GM19193 (cell line): Measurements from ENCODE around the gene ITCH.

Experiments used
- POLR2A ChIP-seq: IDR thresholded peaks from 4 replicates; pipeline ENCODE4 v1.6.1; 2011; ENCODE audit not compliant: insufficient read depth, insufficient read length; ENCODE audit errors: extremely low read depth

The ITCH gene

DNA sequence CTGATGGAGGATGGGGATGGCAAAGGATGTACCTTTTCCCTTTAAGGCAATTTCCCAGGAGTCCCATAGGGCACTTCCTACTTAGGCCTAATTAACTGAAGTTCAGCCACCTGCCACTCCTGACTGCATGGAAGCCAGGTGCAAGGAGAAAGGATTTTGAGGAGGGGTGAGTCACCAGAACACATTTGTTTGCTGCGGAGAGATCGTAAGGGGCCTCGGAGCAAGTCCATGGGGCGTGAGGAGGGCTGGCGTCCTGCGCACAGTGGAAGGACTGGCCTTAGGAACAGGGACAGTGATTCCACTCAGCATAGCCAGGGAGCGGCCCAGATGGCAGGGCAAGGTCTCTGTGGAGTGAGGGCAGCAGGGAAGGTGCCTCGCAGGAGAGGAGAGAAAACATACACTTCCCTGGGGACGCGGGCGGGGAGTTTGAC, 183.7 kb downstream of the ITCH start:
- TF ChIP-seq POLR2A = no peak

DNA sequence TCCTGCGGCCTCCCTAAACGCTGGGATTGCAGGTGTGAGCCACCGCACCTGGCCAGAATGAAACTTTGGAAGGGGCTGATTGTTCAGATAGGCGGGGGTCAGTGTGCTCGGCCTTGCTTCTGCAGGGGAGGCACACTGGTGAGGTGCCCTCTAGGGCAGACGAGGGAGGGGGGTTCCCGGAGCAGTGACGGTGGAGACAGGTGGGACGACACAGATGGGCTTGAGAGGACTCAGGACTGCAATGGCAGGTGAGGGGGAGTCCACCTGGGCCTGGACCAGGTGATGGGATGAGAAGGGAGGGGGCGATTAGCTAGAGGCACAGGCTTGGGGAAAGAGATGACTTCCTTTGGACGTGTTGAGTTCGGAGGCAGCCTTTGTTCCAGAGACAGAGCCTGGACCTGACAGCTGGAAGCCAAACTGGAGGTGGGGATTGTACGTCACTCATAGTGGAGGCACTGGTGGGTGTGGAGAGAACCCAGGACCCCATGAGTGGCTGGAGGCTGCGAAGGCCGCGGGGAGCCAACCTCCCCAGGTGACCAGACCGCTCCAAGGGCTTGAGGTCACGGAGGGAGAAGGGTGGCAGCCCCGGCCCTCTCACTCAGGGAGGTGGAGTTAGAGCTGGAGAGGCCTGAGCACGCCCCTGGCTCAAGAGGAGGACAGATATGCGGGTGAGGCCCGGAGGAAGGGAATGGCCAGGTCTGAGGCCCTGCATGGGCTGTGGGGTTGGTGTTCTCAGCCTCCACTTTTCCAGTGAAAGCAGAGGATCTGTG, 185.0 kb downstream of the ITCH start:
- TF ChIP-seq POLR2A = no peak

DNA sequence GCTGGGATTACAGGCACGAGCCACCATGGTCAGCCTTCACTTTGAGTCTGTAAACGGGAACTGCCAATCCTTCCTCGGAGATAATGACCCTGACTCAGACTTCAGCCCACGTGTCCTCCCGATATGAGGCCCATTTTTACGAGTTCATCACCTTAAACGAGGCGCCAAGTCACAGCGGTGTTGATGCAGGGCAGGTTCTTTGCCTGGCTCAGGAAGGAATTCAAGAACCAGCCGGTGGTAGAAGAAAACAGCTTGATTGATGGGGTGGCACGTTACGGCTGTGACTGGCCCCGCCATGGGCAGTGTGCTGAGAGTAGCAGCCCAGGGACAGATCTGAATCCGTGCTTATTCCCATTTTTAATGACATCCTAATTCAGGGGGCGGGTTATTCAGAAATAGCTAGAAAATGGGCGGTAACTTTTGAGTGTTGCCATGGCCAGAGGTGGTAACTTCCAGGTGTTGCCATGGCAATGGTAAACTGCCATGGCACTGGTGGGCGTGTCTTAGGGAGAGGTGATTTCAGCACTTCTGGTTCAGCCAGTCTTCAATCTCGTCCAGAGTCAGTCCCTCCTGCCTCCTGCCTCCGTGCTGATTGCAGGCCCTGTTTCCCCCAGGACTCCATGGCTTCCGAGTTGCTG, 186.3 kb downstream of the ITCH start:
- no peak for TF ChIP-seq POLR2A

DNA sequence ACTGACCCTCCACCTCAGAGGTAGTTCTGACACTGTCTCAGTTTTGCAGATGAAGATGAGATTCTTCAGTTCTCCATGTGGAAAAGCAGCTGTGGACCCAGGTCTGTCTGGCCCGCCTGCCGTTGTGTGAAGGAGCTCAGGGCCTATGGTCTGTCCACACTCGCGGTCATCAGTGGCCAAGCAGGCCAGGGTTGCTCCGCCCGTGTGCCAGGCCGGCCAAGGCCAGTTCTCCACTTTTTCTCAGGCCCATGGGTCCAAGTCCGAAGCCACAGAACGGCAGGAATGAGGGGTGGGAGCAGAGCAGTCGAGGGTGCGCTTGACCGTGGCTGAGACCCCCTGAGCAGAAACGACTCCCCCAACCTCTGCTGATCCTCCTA, 186.8 kb downstream of the ITCH start:
- no peak for TF ChIP-seq POLR2A

DNA sequence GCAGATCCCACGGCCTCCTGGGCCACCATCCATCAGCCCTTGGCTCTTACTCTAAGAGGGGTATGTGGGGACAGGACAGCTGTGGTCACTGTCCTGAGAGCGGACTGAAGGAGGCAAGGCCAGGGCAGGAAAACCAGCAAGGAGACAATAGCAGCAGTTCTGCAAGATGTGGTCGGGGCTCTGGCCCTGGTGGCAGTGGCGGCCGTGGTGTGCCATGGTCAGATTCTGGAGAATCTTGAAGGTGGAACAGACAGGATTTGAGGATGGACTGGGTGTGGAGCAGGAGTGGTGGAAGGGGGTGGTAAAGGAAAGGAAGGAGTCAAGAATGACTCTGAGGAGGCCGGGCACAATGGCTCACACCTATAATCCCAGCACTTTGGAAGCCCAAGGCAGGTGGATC, 189.5 kb downstream of the ITCH start:
- no peak for TF ChIP-seq POLR2A

DNA sequence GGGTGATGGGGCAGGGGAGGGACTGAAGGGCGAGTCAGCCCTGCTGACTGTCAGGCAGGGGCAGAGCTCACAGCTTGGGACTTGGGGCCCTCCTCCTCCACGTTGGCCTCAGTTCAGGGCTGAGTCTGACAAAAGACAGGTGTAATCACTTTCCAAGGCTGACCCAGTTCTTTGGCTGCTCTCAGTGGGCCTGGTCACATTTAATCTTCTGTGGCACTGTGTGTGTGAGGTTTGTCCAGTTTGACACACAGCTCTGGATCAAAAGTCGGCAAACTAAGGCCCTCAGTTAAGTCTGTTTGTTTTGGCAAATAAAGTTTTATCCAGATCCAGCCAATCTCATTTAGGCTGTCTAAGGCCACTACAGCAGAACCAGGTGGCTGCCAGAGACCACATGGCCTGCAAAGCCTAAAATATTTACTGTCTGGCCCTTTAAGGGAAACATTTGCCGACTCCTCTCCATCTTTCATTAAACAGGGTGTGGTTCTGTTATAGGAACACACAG, 190.3 kb downstream of the ITCH start:
- no peak for TF ChIP-seq POLR2A

DNA sequence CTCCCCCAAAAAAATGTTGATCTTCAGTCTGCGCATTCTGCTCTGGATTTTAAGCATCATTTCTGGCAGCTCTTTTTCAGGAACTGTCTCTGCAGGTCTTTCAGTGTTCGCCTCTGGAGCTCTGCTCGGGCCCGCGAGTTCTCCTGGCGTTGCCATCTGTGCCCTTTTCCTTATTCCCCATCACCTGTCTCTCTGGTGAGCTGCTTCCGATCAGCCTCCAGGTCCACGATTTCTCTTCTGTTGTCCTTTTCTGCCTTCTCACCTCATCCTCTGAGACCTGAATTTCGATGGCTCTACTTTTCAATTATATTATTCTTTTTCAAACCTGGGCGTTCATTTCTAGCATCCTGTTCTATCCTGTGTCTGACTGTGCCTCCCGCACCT, 194.9 kb downstream of the ITCH start:
- no peak for TF ChIP-seq POLR2A

DNA sequence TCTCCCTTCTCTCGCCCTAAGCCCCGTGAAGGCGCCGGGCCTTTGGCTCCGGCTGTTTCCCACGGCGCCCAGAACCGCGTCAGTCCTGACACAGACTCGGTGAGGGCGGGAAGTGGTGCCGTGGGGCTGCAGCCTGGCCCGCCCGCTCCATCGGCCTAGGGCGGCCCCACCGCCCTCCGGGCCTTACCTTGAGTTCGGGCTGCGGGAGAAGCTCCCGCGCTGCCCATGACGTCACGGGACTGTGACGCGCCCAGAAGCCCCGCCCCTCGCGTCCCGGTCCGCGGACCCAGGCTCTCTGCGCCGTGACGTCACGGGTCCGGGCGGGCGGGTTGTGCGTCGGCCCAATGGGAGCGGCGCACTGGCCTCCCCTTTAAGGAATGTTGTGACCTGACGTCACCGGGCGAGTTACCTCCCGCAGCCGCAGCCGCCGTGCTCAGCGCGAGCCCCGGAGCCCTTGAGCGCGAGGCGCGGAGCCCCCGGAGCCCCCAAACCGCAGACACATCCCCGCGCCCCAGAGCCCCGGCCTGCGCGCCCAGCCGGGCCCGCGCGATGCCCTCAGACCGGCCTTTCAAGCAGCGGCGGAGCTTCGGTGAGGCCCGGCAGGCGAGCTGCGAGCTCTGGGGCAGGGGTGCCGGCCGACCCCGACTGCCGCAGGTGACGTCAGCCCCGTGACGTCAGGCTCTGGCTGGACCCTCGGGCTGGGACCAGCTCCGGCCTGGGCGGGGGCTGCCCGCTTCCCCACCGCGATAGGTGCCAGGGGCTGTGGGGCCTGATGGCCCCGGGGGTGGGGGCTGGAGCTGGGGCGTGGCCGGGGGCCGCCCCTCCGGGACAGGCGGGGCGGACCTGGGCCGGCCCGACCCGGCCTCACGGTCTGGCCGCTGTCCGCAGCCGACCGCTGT, 195.5 kb downstream of the ITCH start, which contains the start of gene MAP1LC3A:
Gene MAP1LC3A (plus strand): TSS at position 399 of the 899 bp plus-strand sequence. CDS start 151 bp downstream, at position 550.
- TF ChIP-seq POLR2A = no peak

DNA sequence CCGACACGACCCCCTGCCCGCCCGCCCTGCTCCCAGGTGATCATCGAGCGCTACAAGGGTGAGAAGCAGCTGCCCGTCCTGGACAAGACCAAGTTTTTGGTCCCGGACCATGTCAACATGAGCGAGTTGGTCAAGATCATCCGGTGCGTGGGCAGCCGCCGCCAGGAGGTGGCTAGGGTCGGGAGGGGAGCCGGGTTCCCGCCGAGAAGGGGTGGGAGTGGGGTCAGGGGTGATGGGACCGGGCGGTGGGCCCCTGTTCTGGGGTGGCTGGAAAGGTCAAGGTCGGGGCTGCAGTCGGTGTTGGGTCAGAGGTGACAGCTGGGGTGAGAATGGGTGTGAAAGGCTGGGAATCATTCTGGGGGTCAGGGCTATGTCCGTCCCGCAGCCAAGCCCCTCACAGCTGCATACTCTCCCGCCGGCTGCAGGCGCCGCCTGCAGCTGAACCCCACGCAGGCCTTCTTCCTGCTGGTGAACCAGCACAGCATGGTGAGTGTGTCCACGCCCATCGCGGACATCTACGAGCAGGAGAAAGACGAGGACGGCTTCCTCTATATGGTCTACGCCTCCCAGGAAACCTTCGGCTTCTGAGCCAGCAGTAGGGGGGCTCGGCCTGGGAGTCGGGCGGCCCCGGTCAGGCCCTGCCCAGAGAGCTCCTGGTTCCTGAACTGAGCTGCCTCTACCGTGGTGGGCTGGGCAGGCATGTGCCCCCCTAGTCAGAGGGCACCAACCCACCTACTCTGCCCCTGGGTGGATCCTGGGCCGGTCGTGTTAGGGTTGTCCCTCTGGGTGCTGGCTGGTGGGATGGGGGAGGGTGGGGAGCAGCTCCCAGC, 196.5 kb downstream of the ITCH start:
- no peak for TF ChIP-seq POLR2A

DNA sequence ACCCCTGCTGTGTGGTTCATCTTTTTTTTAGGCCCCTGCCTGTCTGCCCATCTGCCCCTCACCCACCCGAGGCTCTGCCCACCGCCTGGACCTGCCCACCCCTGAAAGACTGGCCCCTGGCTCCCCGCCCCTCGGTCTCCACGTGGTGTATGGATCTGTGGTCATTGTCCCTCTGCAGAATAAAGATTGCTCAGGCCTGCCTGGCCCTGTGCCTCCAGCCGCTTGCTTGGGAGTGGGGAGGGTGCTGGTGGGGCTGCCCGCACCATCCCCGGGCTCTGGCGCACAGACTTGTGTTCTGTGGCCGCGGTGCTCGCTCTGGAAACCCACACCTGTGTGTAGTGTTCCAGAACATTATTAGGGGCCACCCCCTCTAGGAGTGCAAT, 197.1 kb downstream of the ITCH start:
- TF ChIP-seq POLR2A = no peak

DNA sequence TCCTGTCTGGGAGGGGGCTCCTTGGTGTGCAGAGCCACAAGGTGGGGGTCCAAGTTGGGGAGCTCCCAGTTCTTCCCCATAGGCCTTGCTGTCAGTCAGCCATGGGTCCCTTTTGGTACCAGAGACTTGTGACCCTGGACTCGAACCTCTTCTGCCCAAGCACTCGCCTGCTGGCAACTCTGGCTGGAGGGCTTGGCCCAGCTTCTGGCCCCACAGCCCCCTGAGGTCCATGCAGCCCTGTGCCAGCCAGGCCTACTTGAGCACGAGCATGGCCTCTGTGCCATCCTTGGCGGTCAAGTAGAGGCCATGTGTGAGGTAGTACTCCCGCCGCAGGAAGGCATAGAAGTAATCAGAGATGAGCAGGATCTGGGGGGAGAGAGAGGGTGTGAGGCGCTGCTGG, 197.5 kb downstream of the ITCH start:
- TF ChIP-seq POLR2A = no peak
